Measurements from ENCODE around the gene TMEM30A.

TMEM30A gene

GRCh38 chr6:75284632-75285282 lies at the start of gene TMEM30A (continued):
- TF ChIP-seq ZNF394 (tag by site-specific recombination; IDR thresholded peaks at IDR 0.05; ENCODE audit: borderline replicate concordance) (peak; percentile 74; the same call in 1 of the 2 replicates), ZNF776 (tag by site-specific recombination; IDR thresholded peaks at IDR 0.05; ENCODE audit: borderline replicate concordance) (no peak), ZNF473 (tag by site-specific recombination; IDR thresholded peaks at IDR 0.05) (no peak), ZXDB (tag by site-specific recombination; IDR thresholded peaks at IDR 0.05) (peak; percentile 58; the same call in 1 of the 2 replicates), ZBTB20 (tag by site-specific recombination; IDR thresholded peaks at IDR 0.05) (peak; percentile 22; the same call in 1 of the 2 replicates), ZNF513 (tag by site-specific recombination; IDR thresholded peaks at IDR 0.05) (no peak), ZBTB1 (tag by site-specific recombination; IDR thresholded peaks at IDR 0.05) (peak; percentile 75; the same call in 1 of the 2 replicates), ZNF202 (tag by site-specific recombination; IDR thresholded peaks at IDR 0.05; ENCODE audit: borderline replicate concordance) (no peak), ZNF843 (tag by site-specific recombination; IDR thresholded peaks at IDR 0.05) (no peak), ZNF350 (tag by site-specific recombination; IDR thresholded peaks at IDR 0.05) (no peak), PBX3 (CRISPR knock-in tag; IDR thresholded peaks at IDR 0.05) (peak; percentile 64; the same call in 1 of the 2 replicates), ZNF433 (tag by site-specific recombination; IDR thresholded peaks at IDR 0.05; ENCODE audit: low read depth) (no peak), ZNF311 (tag by site-specific recombination; IDR thresholded peaks at IDR 0.05; ENCODE audit: borderline replicate concordance) (no peak), ZNF529 (tag by site-specific recombination; IDR thresholded peaks at IDR 0.05; ENCODE audit: insufficient replicate concordance) (no peak), ZNF26 (tag by site-specific recombination; IDR thresholded peaks at IDR 0.05) (no peak), ZBTB49 (tag by site-specific recombination; IDR thresholded peaks at IDR 0.05; ENCODE audit: low read depth) (no peak), ZNF404 (tag by site-specific recombination; IDR thresholded peaks at IDR 0.05) (no peak), IKZF3 (tag by site-specific recombination; IDR thresholded peaks at IDR 0.05) (peak; percentile 100), ZNF324 (tag by site-specific recombination; IDR thresholded peaks at IDR 0.05) (0 out of 2 replicates have a peak, but pooled peaks have one; percentile 7), ZNF560 (tag by site-specific recombination; IDR thresholded peaks at IDR 0.05; ENCODE audit: borderline replicate concordance) (no peak), PRDM2 (tag by site-specific recombination; IDR thresholded peaks at IDR 0.05; ENCODE audit: borderline replicate concordance) (no peak), ZBTB21 (tag by site-specific recombination; IDR thresholded peaks at IDR 0.05) (no peak), ZNF416 (tag by site-specific recombination; IDR thresholded peaks at IDR 0.05) (no peak), ZNF341 (tag by site-specific recombination; IDR thresholded peaks at IDR 0.05; ENCODE audit: low read depth) (peak; percentile 74)

All from HEK293 (cell line).